ENCODE measurements around the gene TNKS2. TPM values are rescaled to one million over a fixed set of nuclear protein-coding genes. Genes with fewer than 3 reads are reported as not detected.

TNKS2 gene
- polyA plus RNA-seq, 3 donors = 20.7 to 25.4 (median 20.9) TPM

GRCh38 chr10:91885362-91886079 is 87.3 kb downstream of the TNKS2 start:
- WGBS (ENCODE audit: insufficient coverage) = 100% methylated on average over 3 of the region's 9 CpGs
- peaks cover 14% of the 10 kb centered on the region for H3K4me1 Mint-ChIP-seq
- intact Hi-C loops (cut with micrococcal nuclease) = no loop called here
- no peak overlapping the region for H3K27ac ChIP-seq (ENCODE audit: low read depth in 1 of 2, low read length in 2 of 2)
- peaks cover 0 to 9% (median 3%) of the 10 kb centered on the region in 7 donors for H3K9me3 Mint-ChIP-seq
- H3K4me3 ChIP-seq (replicated peaks in 1 of 3; ENCODE audit: low read depth in 2 of 3, low read length in 3 of 3) = no peak overlapping the region
- peaks cover 5 to 28% of the 10 kb centered on the region in 2 donors for H3K27me3 ChIP-seq (ENCODE audit: control insufficient read depth in 2 of 2, insufficient read depth in 2 of 2, low read length in 2 of 2)
- DNase-seq = no peak
- peaks cover 18 to 33% (median 20%) of the 10 kb centered on the region in 3 donors for H3K27me3 Mint-ChIP-seq (ENCODE audit: low read depth in 3 of 3)
- no peak for TF ChIP-seq CTCF (IDR thresholded peaks at IDR 0.05)
- H3K27ac Mint-ChIP-seq = no peak overlapping the region
- H3K9me3 ChIP-seq (replicated peaks in 1 of 2; ENCODE audit: control insufficient read depth in 1 of 2, insufficient read depth in 1 of 2, low read length in 2 of 2) = no peaks in the 10 kb centered on the region
- no peak overlapping the region for H3K9ac ChIP-seq (ENCODE audit: insufficient read depth, low read length, poor library complexity, severe bottlenecking)
- no peaks in the 10 kb centered on the region for H3K79me2 ChIP-seq (ENCODE audit: insufficient read depth, low read length)
- H2AFZ ChIP-seq (ENCODE audit: insufficient read depth, low read depth, low read length, poor library complexity, severe bottlenecking) = no peak overlapping the region
- no peaks in the 10 kb centered on the region for H3K36me3 ChIP-seq (replicated peaks in 1 of 2; ENCODE audit: control insufficient read depth in 1 of 2, insufficient read depth in 2 of 2, low read length in 2 of 2)
- H3K4me2 ChIP-seq (replicated peaks; ENCODE audit: extremely low read depth, low read length, poor library complexity, severe bottlenecking) = no peak overlapping the region
- no peak overlapping the region for H3K4me3 Mint-ChIP-seq
- no peaks in the 10 kb centered on the region for H4K20me1 ChIP-seq (ENCODE audit: insufficient read depth, low read length)
- peaks cover 3% of the 10 kb centered on the region in 2 donors for H3K36me3 Mint-ChIP-seq
- H3K4me1 ChIP-seq (ENCODE audit: control insufficient read depth in 1 of 2, insufficient read depth in 2 of 2, low read length in 2 of 2) = peaks cover 8 to 13% of the 10 kb centered on the region in 2 donors

GRCh38 chr10:91886954-91887271 is 88.7 kb downstream of the TNKS2 start:
- DNase-seq = no peak
- Histone ChIP-seq H3K27ac (ENCODE audit: low read depth in 1 of 2, low read length in 2 of 2) (no peak overlapping the region), H3K4me1 (ENCODE audit: control insufficient read depth in 1 of 2, insufficient read depth in 2 of 2, low read length in 2 of 2) (peaks cover 8 to 13% of the 10 kb centered on the region in 2 donors), H3K4me3 (replicated peaks in 1 of 3; ENCODE audit: low read depth in 2 of 3, low read length in 3 of 3) (peak overlapping the region; percentile 47 to 80 (median 50)), H2AFZ (ENCODE audit: insufficient read depth, low read depth, low read length, poor library complexity, severe bottlenecking) (peak overlapping the region; percentile 74), H3K9ac (ENCODE audit: insufficient read depth, low read length, poor library complexity, severe bottlenecking) (peak overlapping the region; percentile 60), H4K20me1 (ENCODE audit: insufficient read depth, low read length) (no peaks in the 10 kb centered on the region), H3K27me3 (ENCODE audit: control insufficient read depth in 2 of 2, insufficient read depth in 2 of 2, low read length in 2 of 2) (peaks cover 5 to 28% of the 10 kb centered on the region in 2 donors), H3K36me3 (replicated peaks in 1 of 2; ENCODE audit: control insufficient read depth in 1 of 2, insufficient read depth in 2 of 2, low read length in 2 of 2) (no peaks in the 10 kb centered on the region), H3K79me2 (ENCODE audit: insufficient read depth, low read length) (no peaks in the 10 kb centered on the region), H3K4me2 (replicated peaks; ENCODE audit: extremely low read depth, low read length, poor library complexity, severe bottlenecking) (peak overlapping the region; percentile 92), H3K9me3 (replicated peaks in 1 of 2; ENCODE audit: control insufficient read depth in 1 of 2, insufficient read depth in 1 of 2, low read length in 2 of 2) (no peaks in the 10 kb centered on the region)
- TF ChIP-seq CTCF (IDR thresholded peaks at IDR 0.05) = no peak
- intact Hi-C loops (cut with micrococcal nuclease) = no loop called here
- peaks cover 3% of the 10 kb centered on the region in 2 donors for H3K36me3 Mint-ChIP-seq
- 8% methylated on average over 5 of the region's 6 CpGs for WGBS (ENCODE audit: insufficient coverage)
- no peak overlapping the region for H3K27ac Mint-ChIP-seq
- H3K9me3 Mint-ChIP-seq = peaks cover 0 to 3% (median 2%) of the 10 kb centered on the region in 7 donors
- peaks cover 14% of the 10 kb centered on the region for H3K4me1 Mint-ChIP-seq
- H3K4me3 Mint-ChIP-seq = peak overlapping the region; percentile 92 to 96
- H3K27me3 Mint-ChIP-seq (ENCODE audit: low read depth in 3 of 3) = peaks cover 18 to 31% (median 20%) of the 10 kb centered on the region in 3 donors
